KOPT-K1 (cell line): ENCODE measurements around the gene MYH8.

Experiments
- H3K27ac ChIP-seq: fragments of 200-600 bp; sonication (generic); 2 replicates; pipeline ENCODE4 v1.5.1; 2016; ENCODE audit warnings: antibody characterized with exemption, mild to moderate bottlenecking, low read depth, low read length; ENCODE audit not compliant: poor library complexity, severe bottlenecking
- H3K36me3 ChIP-seq: fragments of 200-600 bp; sonication (generic); 2 replicates; pipeline ENCODE4 v1.5.1; 2017; ENCODE audit warnings: antibody characterized with exemption, mild to moderate bottlenecking, low read length, moderate library complexity; ENCODE audit not compliant: insufficient read depth
- H3K9me3 ChIP-seq: fragments of 200-600 bp; sonication (generic); 2 replicates; pipeline ENCODE4 v1.5.1; 2017; ENCODE audit warnings: antibody characterized with exemption, low read length, mild to moderate bottlenecking; ENCODE audit not compliant: insufficient read depth, poor library complexity, severe bottlenecking

The MYH8 gene

GRCh38 chr17:10403589-10403988 is 18.2 kb downstream of the MYH8 start:
- no peaks in the 10 kb centered on the region for H3K9me3 ChIP-seq
- H3K27ac ChIP-seq = no peak overlapping the region
- no peaks in the 10 kb centered on the region for H3K36me3 ChIP-seq

- Histone ChIP-seq H3K36me3 (no peaks in the 10 kb centered on the region), H3K27ac (no peak overlapping the region), H3K9me3 (no peaks in the 10 kb centered on the region)
Observed at GRCh38 chr17:10398352-10398751, 23.4 kb downstream of the MYH8 start.

GRCh38 chr17:10396524-10397163 is 25.1 kb downstream of the MYH8 start:
- Histone ChIP-seq H3K9me3 (no peaks in the 10 kb centered on the region), H3K36me3 (no peaks in the 10 kb centered on the region), H3K27ac (no peak overlapping the region)

DNA sequence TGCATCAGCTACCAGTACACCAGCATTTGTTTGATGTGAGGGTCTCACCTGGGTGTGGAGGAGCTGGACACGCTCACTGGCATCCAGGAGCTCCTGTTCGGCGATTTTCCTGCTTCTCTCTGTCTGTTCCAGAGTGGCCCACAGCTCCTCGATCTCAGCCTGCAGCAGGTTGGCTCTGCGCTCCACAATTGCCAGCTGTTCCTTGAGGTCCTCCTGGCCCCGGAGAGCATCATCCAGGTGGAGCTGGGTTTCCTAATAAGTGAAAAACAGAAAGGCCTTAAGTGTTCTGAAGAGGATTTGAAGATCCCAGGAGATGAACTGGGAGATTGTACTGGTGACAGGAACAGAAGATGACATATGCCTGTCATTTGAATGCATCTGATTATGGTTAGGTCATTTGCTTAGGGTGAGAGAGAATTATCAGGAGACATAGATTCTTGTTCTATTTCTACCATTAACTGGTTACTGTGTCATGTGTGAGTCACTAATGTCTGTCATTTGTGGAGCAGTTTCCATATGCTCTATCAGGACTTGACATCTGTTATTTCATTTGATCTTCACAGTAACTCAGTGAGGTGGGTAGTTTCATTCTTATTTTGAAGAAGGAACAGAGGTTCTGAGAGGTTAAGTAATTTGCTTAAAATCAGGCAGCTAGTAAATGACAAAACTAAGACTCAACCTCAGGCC is 27.4 kb downstream of the MYH8 start:
- Histone ChIP-seq H3K9me3 (no peaks in the 10 kb centered on the region), H3K27ac (no peak overlapping the region), H3K36me3 (no peaks in the 10 kb centered on the region)

GRCh38 chr17:10392880-10393279 is 28.9 kb downstream of the MYH8 start:
- H3K9me3 ChIP-seq = no peaks in the 10 kb centered on the region
- no peak overlapping the region for H3K27ac ChIP-seq
- H3K36me3 ChIP-seq = no peaks in the 10 kb centered on the region

DNA sequence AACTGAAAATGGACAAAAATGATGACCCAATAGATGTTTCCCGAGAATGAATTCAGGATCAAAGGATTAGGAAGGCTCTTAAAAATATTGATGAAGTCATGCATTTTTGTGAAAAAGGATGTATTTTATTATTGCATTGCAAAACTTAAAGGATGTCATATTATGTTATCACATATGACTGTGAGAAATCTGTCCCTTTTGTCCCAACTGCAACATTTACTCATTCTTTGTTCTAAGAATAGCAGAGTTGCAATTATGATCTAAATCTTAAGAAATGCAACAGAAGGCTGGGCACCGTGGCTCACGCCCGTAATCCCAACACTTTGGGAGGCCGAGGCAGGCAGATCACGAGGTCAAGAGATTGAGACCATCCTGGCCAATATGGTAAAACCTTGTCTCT is 35.9 kb downstream of the MYH8 start:
- H3K27ac ChIP-seq = no peak overlapping the region
- H3K36me3 ChIP-seq = no peaks in the 10 kb centered on the region
- H3K9me3 ChIP-seq = no peaks in the 10 kb centered on the region

GRCh38 chr17:10384175-10384574 is 37.6 kb downstream of the MYH8 start:
- Histone ChIP-seq H3K36me3 (no peaks in the 10 kb centered on the region), H3K27ac (no peak overlapping the region), H3K9me3 (no peaks in the 10 kb centered on the region)

DNA sequence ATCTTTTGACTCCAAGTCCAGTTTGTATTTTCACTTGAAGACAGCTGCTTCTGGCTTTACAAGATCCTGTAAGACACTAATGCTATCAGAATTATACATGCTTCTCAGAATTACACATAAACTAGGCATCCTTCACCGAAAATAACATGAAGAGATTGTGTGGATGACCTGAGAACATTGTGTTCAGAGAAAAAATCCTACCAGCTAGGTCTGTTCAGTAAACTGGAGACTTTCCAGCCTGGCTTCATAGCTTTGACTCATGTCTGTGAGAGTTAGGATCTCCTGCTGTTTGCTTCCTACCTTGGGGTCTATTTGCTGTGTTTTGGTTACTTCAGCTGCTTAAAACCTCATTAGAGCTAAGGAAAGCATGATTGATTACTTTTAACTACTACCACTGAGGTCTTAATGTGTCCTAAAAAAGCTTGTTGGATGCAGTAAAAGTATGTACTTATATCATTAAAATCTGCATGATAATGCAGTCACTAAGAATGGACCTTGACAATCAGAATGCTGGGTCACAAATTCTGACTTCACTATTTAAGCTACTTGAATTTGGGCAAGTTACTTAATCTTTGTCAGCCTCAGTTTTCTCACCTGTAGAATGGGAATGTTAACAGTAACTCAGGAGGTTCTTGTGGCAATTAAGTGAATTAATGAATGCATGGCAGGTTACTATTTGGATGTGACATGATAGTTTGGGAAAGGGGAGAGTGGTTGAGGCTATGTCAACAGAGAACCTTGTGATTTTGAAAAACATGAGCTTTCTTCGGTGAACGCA is 40.9 kb downstream of the MYH8 start:
- H3K9me3 ChIP-seq = no peaks in the 10 kb centered on the region
- no peak overlapping the region for H3K27ac ChIP-seq
- H3K36me3 ChIP-seq = no peaks in the 10 kb centered on the region

DNA sequence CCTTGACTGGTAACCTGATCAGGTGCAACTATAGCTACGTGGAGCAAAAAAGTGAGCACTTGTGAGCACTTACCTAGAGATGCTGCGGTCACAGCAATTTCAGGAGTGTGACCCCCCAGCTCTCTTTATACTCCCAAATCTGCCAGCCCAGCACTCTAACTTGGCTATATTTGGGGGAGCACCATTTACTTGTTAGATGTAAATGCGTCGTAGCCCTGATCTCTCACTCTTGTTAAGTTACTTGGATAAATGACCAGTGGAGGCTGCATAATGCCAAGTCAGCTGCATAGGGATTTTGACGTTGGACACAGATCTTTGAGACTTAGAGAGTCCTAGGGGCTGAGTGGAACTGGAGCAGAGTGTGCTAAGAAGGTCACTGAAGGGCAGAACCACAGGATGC is 48.8 kb downstream of the MYH8 start, which contains the start of gene MYH13:
TSS of gene MYH13 (minus strand) at position 101 of the 400 bp plus-strand sequence. CDS start 8,476 bp downstream, outside the sequence.
- H3K36me3 ChIP-seq = no peaks in the 10 kb centered on the region
- no peak within 1 kb of the TSS for H3K27ac ChIP-seq
- no peaks in the 10 kb centered on the region for H3K9me3 ChIP-seq

DNA sequence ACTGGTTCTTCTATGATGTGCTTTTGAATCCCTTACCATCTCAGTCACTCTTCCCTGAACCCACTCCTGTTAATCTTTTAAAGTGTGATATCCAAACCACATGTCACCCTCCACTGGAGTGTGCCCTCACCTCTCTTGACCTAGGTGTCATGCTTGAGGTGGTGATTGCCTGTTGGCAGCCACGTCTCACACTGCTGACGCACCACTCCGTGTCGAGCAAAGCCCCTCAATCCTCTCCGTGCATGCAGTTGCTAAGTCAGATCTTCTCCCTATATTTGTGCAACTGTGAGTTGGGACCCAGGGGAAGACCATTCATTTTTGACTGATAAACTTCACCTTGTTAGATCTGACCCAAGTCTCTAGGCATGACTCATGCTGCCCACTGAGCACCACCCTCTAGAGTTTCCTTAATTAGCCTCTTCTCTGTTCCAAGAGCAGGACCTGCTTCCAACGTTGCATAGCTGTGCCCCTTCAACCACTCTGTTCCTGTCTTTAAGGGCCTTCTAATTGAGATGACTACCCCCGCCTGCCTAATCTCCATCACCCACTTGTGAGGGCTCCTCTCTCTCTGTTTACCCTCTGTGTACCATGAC is 51.6 kb downstream of the MYH8 start:
- Histone ChIP-seq H3K36me3 (no peaks in the 10 kb centered on the region), H3K27ac (no peak overlapping the region), H3K9me3 (no peaks in the 10 kb centered on the region)

- Histone ChIP-seq H3K36me3 (no peaks in the 10 kb centered on the region), H3K9me3 (no peaks in the 10 kb centered on the region)
Observed at GRCh38 chr17:10369239-10369638, 52.5 kb downstream of the MYH8 start.

GRCh38 chr17:10368561-10368960 is 53.2 kb downstream of the MYH8 start:
- no peak overlapping the region for H3K27ac ChIP-seq
- H3K36me3 ChIP-seq = no peaks in the 10 kb centered on the region
- no peaks in the 10 kb centered on the region for H3K9me3 ChIP-seq

More at GRCh38 chr17:10369239-10369638, 52.5 kb downstream of the MYH8 start:
- H3K27ac ChIP-seq = no peak overlapping the region

DNA sequence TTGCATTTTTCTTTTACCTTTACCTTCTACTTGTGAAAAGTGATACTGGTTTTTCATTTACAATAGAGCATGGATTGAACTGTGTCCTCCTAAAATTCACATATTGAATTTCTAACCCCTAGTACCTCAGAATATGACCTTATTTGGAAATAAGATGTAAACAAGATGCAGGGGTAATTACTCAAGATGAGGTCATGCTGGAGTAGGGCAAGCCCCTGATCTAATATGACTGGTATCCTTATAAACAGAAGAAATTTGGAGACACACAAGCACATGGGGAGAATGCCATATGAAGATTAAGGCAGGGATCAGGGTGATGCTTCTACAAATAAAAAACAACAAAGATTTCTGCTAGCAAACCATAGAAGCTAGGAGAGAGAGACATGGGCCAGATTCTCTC is 61.2 kb downstream of the MYH8 start:
- Histone ChIP-seq H3K9me3 (no peaks in the 10 kb centered on the region), H3K36me3 (no peaks in the 10 kb centered on the region), H3K27ac (no peak overlapping the region)

DNA sequence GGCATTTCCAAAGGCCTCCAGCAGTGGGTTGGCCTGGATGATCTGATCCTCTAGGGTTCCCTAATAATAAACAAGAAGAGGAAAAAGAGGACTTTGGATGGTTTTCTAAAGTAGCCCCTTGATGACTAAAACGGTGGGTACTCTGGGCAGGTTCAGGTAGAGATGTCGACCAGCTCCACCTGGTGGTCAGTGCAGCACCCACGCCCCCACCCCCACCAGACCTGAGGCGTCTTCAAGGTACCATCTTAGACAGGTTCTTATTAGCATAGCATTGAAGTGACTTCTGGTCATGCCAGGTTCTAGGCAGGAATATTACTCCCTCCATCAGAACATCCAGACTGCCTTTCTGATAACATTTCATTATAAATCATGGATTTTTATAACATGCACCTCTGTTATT is 64.0 kb downstream of the MYH8 start:
- Histone ChIP-seq H3K36me3 (no peaks in the 10 kb centered on the region), H3K27ac (no peak overlapping the region), H3K9me3 (no peaks in the 10 kb centered on the region)

DNA sequence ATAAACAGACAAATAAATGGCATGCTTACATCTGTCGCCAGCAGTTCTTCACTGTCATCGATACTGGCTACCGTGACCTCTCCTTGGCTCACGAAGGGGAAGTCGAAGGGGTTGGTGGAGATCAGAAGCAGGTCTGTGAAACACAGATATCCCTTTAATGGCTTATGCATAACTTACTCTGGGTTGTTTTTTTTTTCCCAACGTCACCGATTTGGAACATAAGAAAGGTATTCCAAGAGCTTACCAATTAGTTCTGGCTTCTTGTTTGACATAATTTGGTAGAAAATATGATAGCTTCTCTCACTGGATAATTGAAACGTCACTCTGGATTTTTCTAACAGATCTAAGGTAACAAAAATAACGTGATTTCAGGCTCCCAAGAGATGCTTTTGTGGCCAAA is 67.1 kb downstream of the MYH8 start:
- Histone ChIP-seq H3K27ac (no peak overlapping the region), H3K9me3 (no peaks in the 10 kb centered on the region)

More for the DNA sequence above, 67.1 kb downstream of the MYH8 start:
- no peaks in the 10 kb centered on the region for H3K36me3 ChIP-seq
